ENCODE data around the gene PRR5L.

Gene PRR5L

DNA sequence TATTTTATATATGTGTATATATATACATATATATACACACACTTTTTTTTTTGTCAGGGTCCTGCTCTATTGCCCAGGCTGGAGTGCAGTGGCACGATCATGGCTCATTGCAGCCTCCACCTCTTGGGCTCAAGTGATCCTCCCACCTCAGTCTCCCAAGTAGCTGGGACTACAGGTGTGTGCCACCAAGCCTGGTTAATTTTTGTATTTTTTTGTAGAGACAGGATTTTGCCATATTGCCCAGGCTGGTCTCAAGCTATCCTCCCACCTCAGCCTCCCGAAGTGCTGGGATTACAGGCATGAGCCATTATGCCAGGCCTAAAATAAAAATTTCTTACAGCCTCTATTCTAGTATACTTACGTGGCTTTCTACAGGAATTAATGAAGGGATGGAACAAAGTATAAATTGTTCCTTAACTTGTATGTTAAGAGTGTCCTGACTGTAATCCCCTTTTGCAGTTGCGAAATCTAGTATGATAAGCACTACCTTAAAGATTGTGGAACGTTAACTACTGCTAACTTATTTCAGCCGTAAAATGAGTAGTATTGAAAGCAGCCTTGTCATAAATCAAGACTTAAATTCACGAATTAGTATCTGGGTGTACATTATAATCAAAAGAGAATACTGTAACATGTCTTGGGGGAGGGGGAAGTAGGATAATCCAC lies 211.9 kb downstream of the PRR5L start:
- peak overlapping the region; percentile 78 for H3K4me2 ChIP-seq (ENCODE audit: low read depth, low read length)
- peaks cover 7% of the 10 kb centered on the region; the same call in 1 of the 2 replicates for H3F3A ChIP-seq (ENCODE audit: insufficient read depth, low read length)
- H3K9me2 ChIP-seq (replicated peaks; ENCODE audit: insufficient read depth, low read length) = no peaks in the 10 kb centered on the region
- no peaks in the 10 kb centered on the region; the same call in 1 of the 2 replicates for H4K20me1 ChIP-seq (ENCODE audit: insufficient read depth, low read length)
- TF ChIP-seq, protein P1, sequence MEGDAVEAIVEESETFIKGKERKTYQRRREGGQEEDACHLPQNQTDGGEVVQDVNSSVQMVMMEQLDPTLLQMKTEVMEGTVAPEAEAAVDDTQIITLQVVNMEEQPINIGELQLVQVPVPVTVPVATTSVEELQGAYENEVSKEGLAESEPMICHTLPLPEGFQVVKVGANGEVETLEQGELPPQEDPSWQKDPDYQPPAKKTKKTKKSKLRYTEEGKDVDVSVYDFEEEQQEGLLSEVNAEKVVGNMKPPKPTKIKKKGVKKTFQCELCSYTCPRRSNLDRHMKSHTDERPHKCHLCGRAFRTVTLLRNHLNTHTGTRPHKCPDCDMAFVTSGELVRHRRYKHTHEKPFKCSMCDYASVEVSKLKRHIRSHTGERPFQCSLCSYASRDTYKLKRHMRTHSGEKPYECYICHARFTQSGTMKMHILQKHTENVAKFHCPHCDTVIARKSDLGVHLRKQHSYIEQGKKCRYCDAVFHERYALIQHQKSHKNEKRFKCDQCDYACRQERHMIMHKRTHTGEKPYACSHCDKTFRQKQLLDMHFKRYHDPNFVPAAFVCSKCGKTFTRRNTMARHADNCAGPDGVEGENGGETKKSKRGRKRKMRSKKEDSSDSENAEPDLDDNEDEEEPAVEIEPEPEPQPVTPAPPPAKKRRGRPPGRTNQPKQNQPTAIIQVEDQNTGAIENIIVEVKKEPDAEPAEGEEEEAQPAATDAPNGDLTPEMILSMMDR (IDR thresholded peaks at IDR 0.05; ENCODE audit: low read length) = no peak
- TF ChIP-seq EZH2 (optimal IDR thresholded peaks at IDR 0.05; ENCODE audit: low read depth, low read length) = no peak
- no peak for TF ChIP-seq EZH2phosphoT487 (IDR thresholded peaks at IDR 0.05; ENCODE audit: low read length)
- peak overlapping the region; percentile 69; the same call in 1 of the 2 replicates for H3K9ac ChIP-seq (ENCODE audit: low read length)
- no peaks in the 10 kb centered on the region for H3K9me3 ChIP-seq (replicated peaks; ENCODE audit: insufficient read depth, low read length)
- DNase-seq = no peak
- H3K4me3 ChIP-seq (ENCODE audit: low read length) = peak overlapping the region; percentile 92
- peaks cover 61% of the 10 kb centered on the region for H3K79me2 ChIP-seq (ENCODE audit: low read length)
- H3K36me3 ChIP-seq (replicated peaks; ENCODE audit: insufficient read depth, low read length) = no peaks in the 10 kb centered on the region
- H3K4me1 ChIP-seq (ENCODE audit: low read length) = no peaks in the 10 kb centered on the region
- no peaks in the 10 kb centered on the region for H3K27me3 ChIP-seq (replicated peaks; ENCODE audit: insufficient read depth, low read length)
- no peak overlapping the region for H3K27ac ChIP-seq (ENCODE audit: low read length)
- H2AFZ ChIP-seq (ENCODE audit: low read length) = no peak overlapping the region

DNA sequence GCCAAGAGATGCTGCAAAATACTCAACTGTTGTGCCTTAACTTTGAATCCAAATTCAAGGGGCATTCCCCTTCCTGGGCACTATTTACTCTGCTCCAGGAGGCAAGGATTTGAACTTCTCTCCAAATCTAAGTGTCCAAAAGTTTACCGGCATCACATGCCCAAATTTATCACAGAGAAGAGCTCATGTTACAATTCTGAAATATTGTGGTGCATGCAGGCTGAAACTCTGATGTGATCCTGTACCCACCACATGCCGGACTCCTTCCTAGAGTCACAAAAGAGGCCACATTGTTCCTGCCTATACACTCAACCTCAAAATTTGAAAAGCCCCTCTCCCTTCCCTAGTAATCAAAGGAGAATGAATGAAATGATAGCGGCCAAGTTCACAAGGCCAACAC lies 212.7 kb downstream of the PRR5L start:
- H3K27ac ChIP-seq (ENCODE audit: low read length) = peak overlapping the region; percentile 8; the same call in 1 of the 2 replicates
- no peak overlapping the region for H2AFZ ChIP-seq (ENCODE audit: low read length)
- no peak for TF ChIP-seq EZH2phosphoT487 (IDR thresholded peaks at IDR 0.05; ENCODE audit: low read length)
- TF ChIP-seq, protein P1 (IDR thresholded peaks at IDR 0.05; ENCODE audit: low read length) = no peak
- TF ChIP-seq EZH2 (optimal IDR thresholded peaks at IDR 0.05; ENCODE audit: low read depth, low read length) = no peak
- H3K36me3 ChIP-seq (replicated peaks; ENCODE audit: insufficient read depth, low read length) = no peaks in the 10 kb centered on the region
- H3K79me2 ChIP-seq (ENCODE audit: low read length) = peaks cover 54% of the 10 kb centered on the region
- H3K9ac ChIP-seq (ENCODE audit: low read length) = peak overlapping the region; percentile 69; the same call in 1 of the 2 replicates
- H3K27me3 ChIP-seq (replicated peaks; ENCODE audit: insufficient read depth, low read length) = no peaks in the 10 kb centered on the region
- no peaks in the 10 kb centered on the region for H3K9me3 ChIP-seq (replicated peaks; ENCODE audit: insufficient read depth, low read length)
- no peaks in the 10 kb centered on the region for H3K9me2 ChIP-seq (replicated peaks; ENCODE audit: insufficient read depth, low read length)
- no peak for DNase-seq
- no peaks in the 10 kb centered on the region for H3K4me1 ChIP-seq (ENCODE audit: low read length)
- no peaks in the 10 kb centered on the region; the same call in 1 of the 2 replicates for H4K20me1 ChIP-seq (ENCODE audit: insufficient read depth, low read length)
- H3K4me3 ChIP-seq (ENCODE audit: low read length) = peak overlapping the region; percentile 92
- peaks cover 7% of the 10 kb centered on the region; the same call in 1 of the 2 replicates for H3F3A ChIP-seq (ENCODE audit: insufficient read depth, low read length)
- peak overlapping the region; percentile 78 for H3K4me2 ChIP-seq (ENCODE audit: low read depth, low read length)

DNA sequence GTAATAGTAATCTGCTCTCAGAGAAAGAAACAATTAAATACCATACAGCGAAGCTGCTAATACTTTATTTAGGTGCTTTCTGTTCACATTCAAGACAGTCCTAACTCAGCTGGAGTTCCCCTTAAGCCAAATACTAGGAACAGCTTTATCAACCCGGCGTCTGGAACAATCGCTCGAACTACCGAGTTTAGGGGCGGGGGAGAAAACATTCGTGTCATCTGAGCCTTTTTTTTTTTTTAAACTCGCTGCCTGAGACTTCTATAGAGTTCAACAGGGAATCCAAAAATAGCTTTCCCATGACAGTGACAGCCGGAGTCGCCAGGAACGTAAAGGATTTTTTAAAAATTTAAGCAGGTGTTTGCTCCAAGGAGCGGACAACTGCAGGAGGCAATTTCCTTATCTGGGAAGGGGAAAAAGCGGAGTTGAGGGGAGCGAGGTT lies 213.1 kb downstream of the PRR5L start:
- peaks cover 50% of the 10 kb centered on the region for H3K79me2 ChIP-seq (ENCODE audit: low read length)
- no peaks in the 10 kb centered on the region; the same call in 1 of the 2 replicates for H4K20me1 ChIP-seq (ENCODE audit: insufficient read depth, low read length)
- peaks cover 7% of the 10 kb centered on the region; the same call in 1 of the 2 replicates for H3F3A ChIP-seq (ENCODE audit: insufficient read depth, low read length)
- peak; percentile 49 for DNase-seq
- no peaks in the 10 kb centered on the region for H3K9me2 ChIP-seq (replicated peaks; ENCODE audit: insufficient read depth, low read length)
- H3K36me3 ChIP-seq (replicated peaks; ENCODE audit: insufficient read depth, low read length) = no peaks in the 10 kb centered on the region
- peak overlapping the region; percentile 92 for H3K4me3 ChIP-seq (ENCODE audit: low read length)
- H3K9me3 ChIP-seq (replicated peaks; ENCODE audit: insufficient read depth, low read length) = no peaks in the 10 kb centered on the region
- peak overlapping the region; percentile 78 for H3K4me2 ChIP-seq (ENCODE audit: low read depth, low read length)
- no peaks in the 10 kb centered on the region for H3K4me1 ChIP-seq (ENCODE audit: low read length)
- H2AFZ ChIP-seq (ENCODE audit: low read length) = peak overlapping the region; percentile 83
- H3K9ac ChIP-seq (ENCODE audit: low read length) = peak overlapping the region; percentile 69
- peak overlapping the region; percentile 8; the same call in 1 of the 2 replicates for H3K27ac ChIP-seq (ENCODE audit: low read length)
- no peaks in the 10 kb centered on the region for H3K27me3 ChIP-seq (replicated peaks; ENCODE audit: insufficient read depth, low read length)
- TF ChIP-seq, protein P1 (IDR thresholded peaks at IDR 0.05; ENCODE audit: low read length) = no peak
- TF ChIP-seq EZH2 (optimal IDR thresholded peaks at IDR 0.05; ENCODE audit: low read depth, low read length) = no peak
- no peak for TF ChIP-seq EZH2phosphoT487 (IDR thresholded peaks at IDR 0.05; ENCODE audit: low read length)

All from MM.1S (cell line).